HG03139 (cell line): ENCODE measurements around the gene OS9.

Source experiments
- ATAC-seq: cut with Tn5 transposase; IDR thresholded peaks from one replicate; pipeline ENCODE4 v1.9.1; 2021; ENCODE audit not compliant: unreplicated experiment

OS9 gene

GRCh38 chr12:57765698-57766463, 71.9 kb downstream of the OS9 start:
- no peak for ATAC-seq

DNA sequence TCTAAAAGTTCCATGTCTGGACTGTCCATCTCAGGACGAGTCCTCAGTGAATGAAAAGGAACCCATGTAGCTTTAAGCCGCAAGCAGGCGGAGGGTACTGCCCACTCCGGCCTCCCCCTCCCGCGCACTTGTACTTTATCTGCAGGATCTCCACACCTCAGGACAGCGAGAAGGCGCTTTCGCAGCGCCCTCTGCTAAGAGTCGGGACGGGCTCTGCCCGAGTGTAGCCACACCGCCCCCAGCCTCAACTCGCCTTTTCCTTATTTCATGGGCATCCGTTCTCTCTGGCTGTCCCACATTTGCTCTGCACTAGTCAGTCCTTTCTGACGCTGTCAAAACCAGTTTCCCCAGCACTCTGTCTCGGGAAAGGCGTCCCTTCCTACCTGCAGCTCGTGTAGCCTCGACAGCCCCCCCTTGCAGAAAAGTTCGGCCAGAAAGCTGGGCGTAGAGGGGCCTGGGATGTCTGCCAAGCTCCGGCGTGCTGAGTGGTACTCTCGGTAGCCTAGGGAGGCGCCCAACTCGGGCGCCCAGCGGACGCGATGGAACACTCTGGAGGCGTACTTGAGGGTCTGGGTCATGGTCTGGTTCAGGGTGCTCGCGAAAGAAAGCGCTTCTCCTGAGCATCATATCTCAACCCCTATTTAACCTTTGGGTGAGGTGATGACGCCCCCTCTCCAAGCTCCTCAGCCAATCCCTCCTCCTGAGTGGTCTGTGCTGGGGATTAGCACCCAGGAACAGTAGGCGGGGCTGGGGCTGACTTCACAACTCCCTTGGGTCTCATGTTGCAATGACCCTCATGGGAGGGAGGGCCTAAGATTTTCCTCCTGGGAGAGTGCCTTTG, 72.8 kb downstream of the OS9 start, which contains the start of gene CYP27B1:
TSS of gene CYP27B1 (minus strand) at position 615 of the 841 bp plus-strand sequence. CDS start at position 578, 37 bp downstream.
- no peak for ATAC-seq

GRCh38 chr12:57767305-57767698, 73.4 kb downstream of the OS9 start:
- ATAC-seq: no peak

GRCh38 chr12:57767876-57768275, 73.9 kb downstream of the OS9 start:
- ATAC-seq: no peak

DNA sequence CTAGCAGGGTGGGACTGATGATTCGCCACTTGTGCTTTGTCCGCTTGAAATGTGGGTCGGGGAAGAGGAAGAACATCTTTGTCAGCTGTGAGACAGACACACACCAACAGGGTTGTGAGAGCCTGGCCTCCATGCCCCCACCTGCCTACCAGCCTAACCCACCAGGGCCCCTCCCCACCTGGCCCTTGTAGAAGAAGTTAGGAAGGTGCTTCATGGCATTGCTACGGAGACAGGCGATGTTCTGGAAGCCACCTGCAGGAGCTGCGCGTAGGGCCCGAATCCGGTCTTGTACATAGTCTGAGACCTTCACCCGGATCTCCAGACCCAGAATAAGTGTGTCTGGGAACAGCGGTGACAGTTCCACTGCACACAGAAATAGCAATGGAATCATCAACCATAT, 75.7 kb downstream of the OS9 start:
- ATAC-seq: no peak

DNA sequence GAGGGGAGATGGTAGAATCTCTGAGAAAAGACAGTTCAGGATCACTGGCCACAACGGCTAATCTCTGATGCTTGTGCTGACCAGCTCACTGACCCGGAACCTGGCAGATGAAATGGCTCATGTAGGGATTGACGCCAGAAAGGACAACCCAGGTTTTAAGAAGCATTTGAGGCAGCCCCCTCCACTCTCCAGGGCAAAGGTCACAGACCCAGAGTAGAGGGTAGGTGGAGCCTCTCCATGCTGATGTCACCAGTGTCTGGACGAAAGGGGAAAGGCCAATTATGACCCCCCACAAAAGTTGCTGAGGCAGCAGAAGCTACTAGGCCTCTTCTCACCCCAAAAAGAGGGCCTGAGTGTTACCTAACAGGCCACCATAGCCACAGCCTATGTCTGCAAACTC, 76.8 kb downstream of the OS9 start:
- ATAC-seq: no peak
